Measurements from ENCODE around the gene TGFB1. TPM values are rescaled to one million over a fixed set of nuclear protein-coding genes. Genes with fewer than 3 reads are reported as not detected.

The TGFB1 gene
- total RNA-seq, 1 experiment from 2014 or later, result 10.4 TPM

GRCh38 chr19:41402010-41402409, 48.3 kb upstream of the TGFB1 start:
- H3K4me1 Mint-ChIP-seq, result peaks cover 17% of the 10 kb centered on the region
- H3K9me3 Mint-ChIP-seq, result no peaks in the 10 kb centered on the region
- H3K4me3 Mint-ChIP-seq, result no peak overlapping the region
- H3K27ac Mint-ChIP-seq, result no peak overlapping the region
- H3K27me3 Mint-ChIP-seq (ENCODE audit: low read depth), result no peaks in the 10 kb centered on the region
- ChIA-PET POLR2A (no interaction called here), CTCF (no interaction called here)
- no peaks in the 10 kb centered on the region for H3K36me3 Mint-ChIP-seq
- TF ChIP-seq NR3C1 (CRISPR knock-in tag; conservative IDR thresholded peaks at IDR 0.05; ENCODE audit: low read depth) (no peak), MAX (CRISPR knock-in tag; IDR thresholded peaks at IDR 0.05) (no peak), E2F4 (CRISPR knock-in tag; IDR thresholded peaks at IDR 0.05; ENCODE audit: borderline replicate concordance, low read depth) (no peak), FOXK1 (CRISPR knock-in tag; IDR thresholded peaks at IDR 0.05) (no peak), EMX1 (CRISPR knock-in tag; IDR thresholded peaks at IDR 0.05) (no peak), HMGA2 (CRISPR knock-in tag; IDR thresholded peaks at IDR 0.05) (no peak), ZNF671 (CRISPR knock-in tag; IDR thresholded peaks at IDR 0.05) (no peak), ZNF263 (CRISPR knock-in tag; IDR thresholded peaks at IDR 0.05; ENCODE audit: low read depth) (no peak), MXD4 (CRISPR knock-in tag; IDR thresholded peaks at IDR 0.05; ENCODE audit: borderline replicate concordance) (no peak), ZNF423 (CRISPR knock-in tag; IDR thresholded peaks at IDR 0.05) (no peak), MLX (CRISPR knock-in tag; IDR thresholded peaks at IDR 0.05) (no peak), RORB (CRISPR knock-in tag; IDR thresholded peaks at IDR 0.05) (no peak)
- ATAC-seq (no peak), DNase-seq (ENCODE audit: low spot score) (no peak)

- H3K9me3 Mint-ChIP-seq, result no peaks in the 10 kb centered on the region
- ATAC-seq, result no peak
- ChIA-PET POLR2A (no interaction called here), CTCF (no interaction called here)
- no peak for TF ChIP-seq ATF3 (CRISPR knock-in tag; conservative IDR thresholded peaks at IDR 0.05)
- H3K4me1 Mint-ChIP-seq, result peaks cover 18% of the 10 kb centered on the region
- H3K36me3 Mint-ChIP-seq, result no peaks in the 10 kb centered on the region
- no peak overlapping the region for H3K27ac Mint-ChIP-seq
- no peaks in the 10 kb centered on the region for H3K27me3 Mint-ChIP-seq (ENCODE audit: low read depth)
- no peak overlapping the region for H3K4me3 Mint-ChIP-seq
- no peak for DNase-seq (ENCODE audit: low spot score)
Measured at GRCh38 chr19:41401483-41401882, 47.8 kb upstream of the TGFB1 start.

GRCh38 chr19:41399525-41399924, 45.8 kb upstream of the TGFB1 start:
- ChIA-PET POLR2A (no interaction called here), CTCF (no interaction called here)
- Mint-ChIP-seq H3K27ac (no peak overlapping the region; the same call in 1 of the 2 replicates), H3K4me3 (peak overlapping the region; percentile 39; the same call in 1 of the 2 replicates), H3K9me3 (no peaks in the 10 kb centered on the region), H3K4me1 (peaks cover 22% of the 10 kb centered on the region), H3K27me3 (ENCODE audit: low read depth) (no peaks in the 10 kb centered on the region), H3K36me3 (no peaks in the 10 kb centered on the region)
- no peak for TF ChIP-seq CTCF (IDR thresholded peaks at IDR 0.05)
- TF ChIP-seq RELA (CRISPR knock-in tag; IDR thresholded peaks at IDR 0.05; ENCODE audit: borderline replicate concordance), result no peak
- no peak for TF ChIP-seq FOXK1 (CRISPR knock-in tag; IDR thresholded peaks at IDR 0.05)
- no peak for TF ChIP-seq USF1 (CRISPR knock-in tag; IDR thresholded peaks at IDR 0.05)
- TF ChIP-seq HMGA2 (CRISPR knock-in tag; IDR thresholded peaks at IDR 0.05), result no peak
- no peak for TF ChIP-seq ZNF396 (CRISPR knock-in tag; IDR thresholded peaks at IDR 0.05; ENCODE audit: borderline replicate concordance)
- ATAC-seq (no peak), DNase-seq (ENCODE audit: low spot score) (no peak)
